GM10248 (cell line): ENCODE data around the gene MAD1L1.

Experiments
- CTCF ChIA-PET: fragments of 300-600 bp; sonication (Branson Sonifier 250); formaldehyde crosslinking; extraction: SDS; loops from one replicate; lab custom pipeline; 2021; ENCODE audit warnings: antibody characterized with exemption; lab: Yijun Ruan, JAX
- POLR2A ChIA-PET: fragments of 350-650 bp; sonication (Branson Sonifier 250); formaldehyde crosslinking; extraction: SDS; loops from one replicate; lab custom pipeline; 2020; ENCODE audit warnings: antibody characterized with exemption; lab: Yijun Ruan, JAX
- DNase-seq: peaks from one replicate; pipeline ENCODE4 v3.0.0; 2012; ENCODE audit errors: extremely low spot score
- CTCF ChIP-seq: IDR thresholded peaks from 2 replicates; pipeline ENCODE4 v1.5.1; 2012; ENCODE audit warnings: mild to moderate bottlenecking, low read depth; ENCODE audit errors: extremely low read depth, missing control alignments, control extremely low read depth

Gene MAD1L1

GRCh38 chr7:1906087-1906830 is 326.5 kb downstream of the MAD1L1 start:
- ChIA-PET POLR2A (no interaction called here), CTCF (interaction anchor here (1.1 to 1.4 kb wide), 2 partner anchors 11 to 55 kb away, joined by 3 read pairs; no protein-coding TSS in a partner anchor)
- no peak for DNase-seq
- TF ChIP-seq CTCF: no peak

GRCh38 chr7:1902231-1902855 is 330.4 kb downstream of the MAD1L1 start:
- ChIA-PET CTCF (no interaction called here), POLR2A (no interaction called here)
- no peak for DNase-seq
- TF ChIP-seq CTCF: no peak

- no peak for DNase-seq
- CTCF ChIA-PET: no interaction called here
- POLR2A ChIA-PET: no interaction called here
- no peak for TF ChIP-seq CTCF
Observed at GRCh38 chr7:1901431-1902210, 331.1 kb downstream of the MAD1L1 start.

DNA sequence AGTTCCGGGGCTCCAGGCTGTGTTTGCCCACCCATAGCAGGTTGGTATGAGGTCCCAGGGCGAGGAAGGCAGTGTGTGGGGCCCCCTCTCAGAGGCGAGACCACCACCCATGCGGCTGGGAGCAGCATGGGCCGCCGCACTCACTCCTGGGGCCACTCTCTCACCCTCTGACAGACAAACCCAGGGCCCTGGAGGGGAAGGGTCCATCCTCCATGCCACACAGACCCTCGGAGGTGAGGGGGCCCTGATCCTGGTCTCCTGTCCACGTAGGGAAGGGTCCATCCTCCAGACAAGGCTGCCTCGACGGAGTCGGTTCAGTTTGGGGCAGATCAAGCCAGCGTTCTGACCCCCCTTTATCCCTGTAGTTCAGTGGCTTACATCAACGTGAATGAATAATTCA is 331.9 kb downstream of the MAD1L1 start:
- POLR2A ChIA-PET: no interaction called here
- TF ChIP-seq CTCF: no peak
- CTCF ChIA-PET: no interaction called here
- DNase-seq: no peak

- ChIA-PET CTCF (no interaction called here), POLR2A (no interaction called here)
- no peak for TF ChIP-seq CTCF
- DNase-seq: no peak
Observed at GRCh38 chr7:1899951-1900762, 332.6 kb downstream of the MAD1L1 start.

- DNase-seq: no peak
- ChIA-PET POLR2A (no interaction called here), CTCF (no interaction called here)
- TF ChIP-seq CTCF: no peak
Observed at GRCh38 chr7:1899196-1899595, 333.5 kb downstream of the MAD1L1 start.
